GM19452 (cell line): Measurements from ENCODE around the gene PPM1N.

ENCODE experiments used
- ATAC-seq: cut with Tn5 transposase; IDR thresholded peaks from one replicate; pipeline ENCODE4 v1.9.1; 2021; ENCODE audit not compliant: unreplicated experiment

The PPM1N gene

GRCh38 chr19:45469945-45470761 is 28.1 kb upstream of the PPM1N start:
- ATAC-seq = no peak

- no peak for ATAC-seq
Observed at GRCh38 chr19:45470762-45471081, 27.5 kb upstream of the PPM1N start.

GRCh38 chr19:45471111-45471930 is 26.9 kb upstream of the PPM1N start:
- ATAC-seq = no peak

GRCh38 chr19:45471931-45472562 is 26.2 kb upstream of the PPM1N start:
- no peak for ATAC-seq

- no peak for ATAC-seq
Observed at GRCh38 chr19:45472563-45473366, 25.5 kb upstream of the PPM1N start.

- no peak for ATAC-seq
Observed at GRCh38 chr19:45473367-45473681, 24.9 kb upstream of the PPM1N start.

- no peak for ATAC-seq
Observed at GRCh38 chr19:45473682-45474605, 24.3 kb upstream of the PPM1N start.

- ATAC-seq = no peak
Observed at GRCh38 chr19:45474606-45475521, 23.4 kb upstream of the PPM1N start.

GRCh38 chr19:45475537-45476291 is 22.5 kb upstream of the PPM1N start:
- ATAC-seq = no peak

- ATAC-seq = no peak
Observed at GRCh38 chr19:45476304-45476703, 21.9 kb upstream of the PPM1N start.

- ATAC-seq = no peak
Observed at GRCh38 chr19:45477186-45477585, 21.1 kb upstream of the PPM1N start.

- ATAC-seq = no peak
Observed at GRCh38 chr19:45477713-45478453, 20.4 kb upstream of the PPM1N start.

- ATAC-seq = peak; percentile 65
Observed at GRCh38 chr19:45478454-45479238, 19.6 kb upstream of the PPM1N start.

GRCh38 chr19:45483033-45483432 is 15.2 kb upstream of the PPM1N start:
- no peak for ATAC-seq

- ATAC-seq = no peak
Observed at GRCh38 chr19:45484273-45484945, 13.8 kb upstream of the PPM1N start.

GRCh38 chr19:45485305-45486077 is 12.8 kb upstream of the PPM1N start:
- peak; percentile 91 for ATAC-seq
